ENCODE results near the gene NAV2. TPM values are rescaled to one million over a fixed set of nuclear protein-coding genes. Genes with fewer than 3 reads are reported as not detected.

The NAV2 gene
- total RNA-seq, 1 experiment from 2014 or later = 46.3 TPM

DNA sequence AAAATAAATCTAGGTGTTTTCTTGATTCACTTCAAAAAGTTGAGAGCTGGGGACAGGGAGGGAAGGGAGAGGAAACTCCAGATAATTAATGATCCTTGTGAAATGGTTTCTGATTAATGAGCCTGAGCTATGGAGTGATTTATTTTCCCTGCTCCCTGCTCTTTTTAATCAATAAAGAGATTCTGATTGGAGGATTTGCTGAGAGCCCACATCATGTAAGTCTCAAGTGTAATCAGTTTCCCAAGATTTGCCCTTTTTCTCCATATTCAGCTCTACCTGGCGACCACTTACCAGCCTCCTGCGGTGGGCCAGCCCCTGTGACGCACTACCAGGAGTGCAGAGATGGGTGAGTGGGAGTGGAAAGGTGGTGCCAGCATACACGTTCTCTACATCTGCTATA lies 114.0 kb downstream of the NAV2 start:
- TF ChIP-seq, protein P1, sequence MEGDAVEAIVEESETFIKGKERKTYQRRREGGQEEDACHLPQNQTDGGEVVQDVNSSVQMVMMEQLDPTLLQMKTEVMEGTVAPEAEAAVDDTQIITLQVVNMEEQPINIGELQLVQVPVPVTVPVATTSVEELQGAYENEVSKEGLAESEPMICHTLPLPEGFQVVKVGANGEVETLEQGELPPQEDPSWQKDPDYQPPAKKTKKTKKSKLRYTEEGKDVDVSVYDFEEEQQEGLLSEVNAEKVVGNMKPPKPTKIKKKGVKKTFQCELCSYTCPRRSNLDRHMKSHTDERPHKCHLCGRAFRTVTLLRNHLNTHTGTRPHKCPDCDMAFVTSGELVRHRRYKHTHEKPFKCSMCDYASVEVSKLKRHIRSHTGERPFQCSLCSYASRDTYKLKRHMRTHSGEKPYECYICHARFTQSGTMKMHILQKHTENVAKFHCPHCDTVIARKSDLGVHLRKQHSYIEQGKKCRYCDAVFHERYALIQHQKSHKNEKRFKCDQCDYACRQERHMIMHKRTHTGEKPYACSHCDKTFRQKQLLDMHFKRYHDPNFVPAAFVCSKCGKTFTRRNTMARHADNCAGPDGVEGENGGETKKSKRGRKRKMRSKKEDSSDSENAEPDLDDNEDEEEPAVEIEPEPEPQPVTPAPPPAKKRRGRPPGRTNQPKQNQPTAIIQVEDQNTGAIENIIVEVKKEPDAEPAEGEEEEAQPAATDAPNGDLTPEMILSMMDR (conservative IDR thresholded peaks at IDR 0.05) = no peak
- H3K9ac ChIP-seq (ENCODE audit: extremely low read depth, insufficient read length, low read length) = no peak overlapping the region
- no peak overlapping the region for H3K56ac ChIP-seq (ENCODE audit: insufficient read length, low read depth, low read length)
- H3K4me1 Mint-ChIP-seq = peaks cover 62 to 71% of the 10 kb centered on the region in 2 experiments
- no peaks in the 10 kb centered on the region for H4K20me1 ChIP-seq (ENCODE audit: control insufficient read depth, insufficient read depth, insufficient read length)
- H2BK20ac ChIP-seq (ENCODE audit: low read depth, low read length, poor library complexity, severe bottlenecking) = no peak overlapping the region
- H3K4me3 Mint-ChIP-seq = peak overlapping the region in 1 of 2 experiments; percentile 4; a peak in 2 of 5 replicates
- no peak overlapping the region for H3K23ac ChIP-seq (ENCODE audit: insufficient read length, low read depth, low read length)
- H3K27ac Mint-ChIP-seq = peak overlapping the region; percentile 9 to 90 (median 83); a peak in 5 of 7 replicates
- no peak overlapping the region for H2BK12ac ChIP-seq (ENCODE audit: insufficient read length, low read depth, low read length)
- H3K27me3 Mint-ChIP-seq (ENCODE audit: low read depth) = no peaks in the 10 kb centered on the region; the same call in 1 of the 2 replicates
- no peaks in the 10 kb centered on the region for H3K9me3 Mint-ChIP-seq
- peaks cover 17% of the 10 kb centered on the region for H3K4me1 ChIP-seq (ENCODE audit: insufficient read depth, low read length)
- no peaks in the 10 kb centered on the region for H3K27me3 ChIP-seq (ENCODE audit: insufficient read depth, low read length)
- H3K79me2 ChIP-seq (ENCODE audit: insufficient read depth, low read length) = peaks cover 4% of the 10 kb centered on the region; the same call in 1 of the 2 replicates
- DNase-seq = no peak
- H3K4me2 ChIP-seq (ENCODE audit: insufficient read depth, insufficient read length, low read length) = no peak overlapping the region
- no peak overlapping the region for H3T11ph ChIP-seq (ENCODE audit: low read length)
- no peak overlapping the region for H3K27ac ChIP-seq (ENCODE audit: insufficient read length, low read depth, low read length)
- H3K79me1 ChIP-seq (ENCODE audit: insufficient read depth, low read depth, low read length, poor library complexity, severe bottlenecking) = no peaks in the 10 kb centered on the region
- H2AK5ac ChIP-seq (ENCODE audit: insufficient read length, low read length) = no peak overlapping the region
- H2BK15ac ChIP-seq (ENCODE audit: low read depth, low read length) = no peak overlapping the region
- no peak overlapping the region for H4K8ac ChIP-seq (replicated peaks; ENCODE audit: insufficient read length, low read depth, low read length)
- no peak overlapping the region; the same call in 1 of the 2 replicates for H3K14ac ChIP-seq (ENCODE audit: insufficient read depth, low read length)
- H3K18ac ChIP-seq (ENCODE audit: insufficient read length, low read depth, low read length) = no peak overlapping the region
- peaks cover 0 to 17% (median 3%) of the 10 kb centered on the region in 3 experiments; a peak in 5 of 7 replicates for H3K36me3 Mint-ChIP-seq (ENCODE audit: insufficient read depth in 1 of 3, low read depth in 3 of 3)
- no peak overlapping the region for H2AFZ ChIP-seq (ENCODE audit: low read length)
- H2BK5ac ChIP-seq (ENCODE audit: insufficient read length, low read length) = no peak overlapping the region
- H4K5ac ChIP-seq (ENCODE audit: insufficient read length, low read depth, low read length) = no peak overlapping the region
- H3K23me2 ChIP-seq (ENCODE audit: insufficient read length, low read depth, low read length, poor library complexity, severe bottlenecking) = no peaks in the 10 kb centered on the region
- H2BK120ac ChIP-seq (ENCODE audit: low read depth, low read length, poor library complexity, severe bottlenecking) = no peak overlapping the region
- H4K91ac ChIP-seq (ENCODE audit: insufficient read length, low read depth, low read length) = no peak overlapping the region
- no peak overlapping the region for H3K4ac ChIP-seq (ENCODE audit: low read depth, low read length)
- H3K9me3 ChIP-seq (ENCODE audit: control insufficient read depth, low read depth, low read length) = no peaks in the 10 kb centered on the region
- no CpG with 5 or more reads among the region's 4 CpGs for WGBS (ENCODE audit: extremely low coverage, insufficient read length, low lambda C conversion rate)
